Measurements from ENCODE around the gene MTA3. TPM values are rescaled to one million over a fixed set of nuclear protein-coding genes. Genes with fewer than 3 reads are reported as not detected.

Gene MTA3
- total RNA-seq, 4 donors from 2014 or later = 40.0 to 73.2 (median 54.3) TPM

DNA sequence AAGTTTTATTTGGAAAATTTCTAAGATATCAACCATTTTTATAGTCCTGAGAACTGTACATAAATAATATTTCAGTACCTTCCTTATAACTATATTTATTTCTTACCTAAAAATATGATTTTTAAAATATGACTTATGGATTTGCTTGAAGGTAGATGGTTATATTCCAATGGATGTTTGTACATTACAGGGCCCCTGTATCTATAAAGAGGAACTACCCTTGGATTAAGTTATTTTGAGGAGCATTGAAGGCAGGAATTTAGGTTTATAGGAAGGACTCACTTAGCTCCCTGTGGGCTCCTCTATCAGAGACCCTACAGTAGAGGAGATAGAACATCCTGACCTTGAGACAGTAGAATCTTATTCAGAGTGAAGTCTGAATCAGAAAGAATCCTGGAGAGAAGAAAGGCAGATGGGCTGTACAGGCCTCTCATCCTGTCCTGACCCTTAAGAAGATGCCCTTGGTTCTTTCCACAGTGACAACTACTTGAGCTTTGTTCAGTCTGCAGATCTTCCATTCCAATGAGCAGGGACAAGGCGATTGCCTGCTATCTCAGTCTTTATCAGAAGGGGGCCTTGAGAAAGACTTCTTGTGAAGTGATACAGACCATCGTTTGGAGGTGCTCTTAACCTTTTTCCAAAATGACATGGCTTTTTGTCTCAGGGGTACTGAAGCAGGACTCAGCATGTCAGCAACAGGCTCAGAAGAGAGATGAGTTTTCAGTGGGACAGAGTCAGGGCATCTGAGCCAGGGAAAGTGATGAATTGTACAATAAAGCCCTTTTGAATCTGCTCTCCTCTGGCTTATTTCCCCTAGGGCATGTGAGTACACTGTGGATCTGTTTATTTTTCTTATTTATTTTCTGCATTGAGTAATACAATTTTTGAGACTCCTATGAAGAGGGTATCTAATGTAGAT, 174.6 kb downstream of the MTA3 start:
- 73% methylated on average over 2 of the region's 2 CpGs; no CpG with 5 or more reads in 1 of the 2 donors for WGBS, 2 donors (ENCODE audit: low coverage in 1 of 2)
- TF ChIP-seq EP300 (IDR thresholded peaks at IDR 0.05; ENCODE audit: low read depth) (no peak), POLR2AphosphoS5 (IDR thresholded peaks at IDR 0.05) (no peak), POLR2A (IDR thresholded peaks at IDR 0.05) (no peak)
- TF ChIP-seq, protein P1, sequence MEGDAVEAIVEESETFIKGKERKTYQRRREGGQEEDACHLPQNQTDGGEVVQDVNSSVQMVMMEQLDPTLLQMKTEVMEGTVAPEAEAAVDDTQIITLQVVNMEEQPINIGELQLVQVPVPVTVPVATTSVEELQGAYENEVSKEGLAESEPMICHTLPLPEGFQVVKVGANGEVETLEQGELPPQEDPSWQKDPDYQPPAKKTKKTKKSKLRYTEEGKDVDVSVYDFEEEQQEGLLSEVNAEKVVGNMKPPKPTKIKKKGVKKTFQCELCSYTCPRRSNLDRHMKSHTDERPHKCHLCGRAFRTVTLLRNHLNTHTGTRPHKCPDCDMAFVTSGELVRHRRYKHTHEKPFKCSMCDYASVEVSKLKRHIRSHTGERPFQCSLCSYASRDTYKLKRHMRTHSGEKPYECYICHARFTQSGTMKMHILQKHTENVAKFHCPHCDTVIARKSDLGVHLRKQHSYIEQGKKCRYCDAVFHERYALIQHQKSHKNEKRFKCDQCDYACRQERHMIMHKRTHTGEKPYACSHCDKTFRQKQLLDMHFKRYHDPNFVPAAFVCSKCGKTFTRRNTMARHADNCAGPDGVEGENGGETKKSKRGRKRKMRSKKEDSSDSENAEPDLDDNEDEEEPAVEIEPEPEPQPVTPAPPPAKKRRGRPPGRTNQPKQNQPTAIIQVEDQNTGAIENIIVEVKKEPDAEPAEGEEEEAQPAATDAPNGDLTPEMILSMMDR (IDR thresholded peaks at IDR 0.05) = no peak
- in situ Hi-C loops (cut with MboI; ENCODE audit: low pct_ligation_motif_present in 1 of 4, low pct_unique_long_range_greater_than_20kb in 1 of 4, low sequenced_read_pairs in 3 of 4) (no loop called here), intact Hi-C loops (cut with DNase I; ENCODE audit: low total_unique reads) (no loop called here)
- no peak overlapping the region for H3K4me3 ChIP-seq
- H3K36me3 ChIP-seq = peaks cover 0 to 15% (median 0%) of the 10 kb centered on the region in 4 donors
- H3K27me3 ChIP-seq = no peaks in the 10 kb centered on the region
- H3K9me3 ChIP-seq = no peaks in the 10 kb centered on the region
- no peak overlapping the region for H3K27ac ChIP-seq
- H3K4me1 ChIP-seq = no peaks in the 10 kb centered on the region
- no peak for DNase-seq

DNA sequence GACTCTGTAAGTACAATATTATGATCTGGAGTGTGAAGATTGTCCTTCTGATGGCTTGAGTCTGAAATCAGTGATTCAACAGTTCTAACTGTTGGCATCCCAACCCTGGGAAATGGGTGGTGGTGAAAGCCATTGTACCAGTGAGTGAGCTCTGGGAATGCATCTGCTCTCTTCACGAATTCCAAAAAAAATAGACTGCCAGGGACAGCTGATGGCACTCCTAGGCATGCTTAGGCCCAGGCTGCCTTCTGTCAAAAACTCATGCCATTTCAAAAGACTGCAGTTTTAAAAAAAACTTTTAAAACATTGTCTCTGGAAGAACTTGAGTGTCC, 175.2 kb downstream of the MTA3 start:
- Histone ChIP-seq H3K4me1 (no peaks in the 10 kb centered on the region), H3K27ac (no peak overlapping the region), H3K36me3 (peaks cover 0 to 15% (median 0%) of the 10 kb centered on the region in 4 donors), H3K4me3 (no peak overlapping the region), H3K9me3 (no peaks in the 10 kb centered on the region), H3K27me3 (no peaks in the 10 kb centered on the region)
- 60 to 92% methylated on average over 1 of the region's 1 CpG for WGBS, 2 donors (ENCODE audit: low coverage in 1 of 2)
- in situ Hi-C loops (cut with MboI; ENCODE audit: low pct_ligation_motif_present in 1 of 4, low pct_unique_long_range_greater_than_20kb in 1 of 4, low sequenced_read_pairs in 3 of 4) (no loop called here), intact Hi-C loops (cut with DNase I; ENCODE audit: low total_unique reads) (no loop called here)
- TF ChIP-seq POLR2A (IDR thresholded peaks at IDR 0.05) (no peak), POLR2AphosphoS5 (IDR thresholded peaks at IDR 0.05) (no peak), EP300 (IDR thresholded peaks at IDR 0.05; ENCODE audit: low read depth) (no peak)
- TF ChIP-seq, protein P1 (IDR thresholded peaks at IDR 0.05) = no peak
- DNase-seq = no peak

DNA sequence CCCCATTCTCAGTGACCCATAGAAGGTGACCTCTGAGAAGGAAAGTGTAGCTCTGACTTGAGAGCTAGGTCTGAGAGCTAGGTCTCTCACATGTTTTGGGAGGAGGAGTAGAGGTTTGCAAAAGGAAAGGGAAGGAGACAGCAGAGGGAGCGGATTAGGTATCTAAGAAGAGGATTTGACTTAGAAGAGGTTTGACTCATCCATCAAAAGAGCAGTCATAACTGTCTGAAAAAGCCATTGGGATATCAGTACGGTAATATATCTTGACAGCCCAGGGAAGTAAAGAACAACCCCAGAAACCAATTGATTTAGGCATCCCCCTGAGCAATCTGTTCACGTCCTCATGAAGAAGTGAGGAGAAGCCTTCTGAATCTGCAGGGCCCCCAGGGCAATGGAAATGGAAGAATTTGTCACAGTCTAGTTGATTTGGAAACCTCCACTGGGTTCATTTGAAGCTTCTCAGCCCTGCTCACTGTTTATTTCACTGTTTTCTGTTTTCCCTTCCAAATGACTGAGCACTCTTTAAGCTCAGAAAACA, 176.2 kb downstream of the MTA3 start:
- Histone ChIP-seq H3K27ac (no peak overlapping the region), H3K4me3 (no peak overlapping the region), H3K9me3 (no peaks in the 10 kb centered on the region), H3K4me1 (no peaks in the 10 kb centered on the region), H3K27me3 (no peaks in the 10 kb centered on the region), H3K36me3 (peaks cover 0 to 15% (median 0%) of the 10 kb centered on the region in 4 donors)
- in situ Hi-C loops (cut with MboI; ENCODE audit: low pct_ligation_motif_present in 1 of 4, low pct_unique_long_range_greater_than_20kb in 1 of 4, low sequenced_read_pairs in 3 of 4) (no loop called here), intact Hi-C loops (cut with DNase I; ENCODE audit: low total_unique reads) (no loop called here)
- TF ChIP-seq POLR2A (IDR thresholded peaks at IDR 0.05) = no peak
- TF ChIP-seq, protein P1 (IDR thresholded peaks at IDR 0.05) = no peak
- TF ChIP-seq POLR2AphosphoS5 (IDR thresholded peaks at IDR 0.05) = no peak
- TF ChIP-seq EP300 (IDR thresholded peaks at IDR 0.05; ENCODE audit: low read depth) = no peak
- no peak for DNase-seq
- 97 to 100% methylated on average over 2 to 3 of the region's 3 CpGs for WGBS, 2 donors (ENCODE audit: low coverage in 1 of 2)

DNA sequence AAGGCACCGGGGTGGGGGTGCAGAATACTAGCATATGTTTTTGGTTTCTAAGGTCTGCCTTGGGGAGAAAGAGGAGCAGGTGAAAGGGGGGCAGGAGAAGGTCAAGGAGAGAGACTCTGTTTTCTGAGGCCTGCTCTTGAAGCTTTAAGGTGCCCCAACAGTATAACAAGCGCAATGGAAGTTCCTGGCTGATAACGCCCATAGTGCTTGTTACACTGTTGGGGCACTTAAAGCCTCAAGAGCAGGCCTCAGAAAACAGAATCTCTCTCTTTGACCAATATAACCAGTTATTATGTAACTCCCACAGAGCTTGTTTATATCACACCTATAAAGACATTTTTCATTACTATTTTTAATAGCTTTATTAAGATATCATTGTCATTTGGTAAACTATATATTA, 179.0 kb downstream of the MTA3 start:
- H3K4me1 ChIP-seq = peaks cover 0 to 4% (median 0%) of the 10 kb centered on the region in 4 donors
- DNase-seq = no peak
- H3K4me3 ChIP-seq = no peak overlapping the region
- in situ Hi-C loops (cut with MboI; ENCODE audit: low pct_ligation_motif_present in 1 of 4, low pct_unique_long_range_greater_than_20kb in 1 of 4, low sequenced_read_pairs in 3 of 4) = no loop called here
- H3K36me3 ChIP-seq = peaks cover 0 to 7% (median 0%) of the 10 kb centered on the region in 4 donors
- TF ChIP-seq POLR2AphosphoS5 (IDR thresholded peaks at IDR 0.05) = no peak
- TF ChIP-seq EP300 (IDR thresholded peaks at IDR 0.05; ENCODE audit: low read depth) = no peak
- TF ChIP-seq, protein P1 (IDR thresholded peaks at IDR 0.05) = no peak
- no peak for TF ChIP-seq POLR2A (IDR thresholded peaks at IDR 0.05)
- WGBS, 2 donors (ENCODE audit: low coverage in 1 of 2) = 97 to 100% methylated on average over 2 to 3 of the region's 3 CpGs
- intact Hi-C loops (cut with DNase I; ENCODE audit: low total_unique reads) = no loop called here
- no peaks in the 10 kb centered on the region for H3K9me3 ChIP-seq
- H3K27ac ChIP-seq = no peak overlapping the region
- H3K27me3 ChIP-seq = no peaks in the 10 kb centered on the region

Measured in transverse colon (tissue), 4 donors.